ENCODE measurements around the gene B4GALT3. TPM values are rescaled to one million over a fixed set of nuclear protein-coding genes. Genes with fewer than 3 reads are reported as not detected.

B4GALT3 gene
- total RNA-seq, 2 experiments from 2014 or later: 36.2 to 41.7 TPM

DNA sequence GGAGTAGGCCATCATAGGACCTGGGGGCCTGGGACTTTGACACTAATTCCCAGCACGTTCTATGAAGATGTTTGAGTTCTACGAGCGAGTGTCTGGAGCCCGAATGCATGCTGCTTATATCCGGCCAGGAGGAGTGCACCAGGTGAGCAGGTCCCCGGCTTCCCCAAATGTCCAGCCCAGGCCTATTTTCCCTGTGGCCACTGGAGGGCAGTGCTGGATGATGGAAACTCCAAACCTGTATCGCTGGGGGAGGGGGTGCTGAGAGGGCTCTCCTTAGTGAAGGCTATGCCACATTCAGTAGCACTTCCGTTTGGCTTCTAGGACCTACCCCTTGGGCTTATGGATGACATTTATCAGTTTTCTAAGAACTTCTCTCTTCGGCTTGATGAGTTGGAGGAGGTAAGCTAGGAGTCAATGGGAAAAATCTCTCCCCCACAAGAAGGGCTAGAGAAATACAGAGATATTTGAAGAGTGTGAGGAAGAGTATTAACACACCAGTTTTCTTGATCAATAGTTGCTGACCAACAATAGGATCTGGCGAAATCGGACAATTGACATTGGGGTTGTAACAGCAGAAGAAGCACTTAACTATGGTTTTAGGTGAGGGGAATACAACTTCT is 32.6 kb upstream of the B4GALT3 start:
- no TSS peak for BruUV-seq (replicated peaks)
- peaks cover 78% of the 10 kb centered on the region for H3K36me3 ChIP-seq (ENCODE audit: insufficient read depth, low read length)
- DNase-seq (ENCODE audit: low spot score): peak; percentile 85
- no peak overlapping the region for H3K4me3 ChIP-seq (ENCODE audit: low read depth, low read length, poor library complexity, severe bottlenecking)
- CTCF ChIA-PET (ENCODE audit: unreplicated experiment): interaction anchor here (0.6 to 2.0 kb wide), 2 partner anchors 13 to 16 kb away, joined by 4 to 8 read pairs; partner anchors contain the start of gene TOMM40L
- TF ChIP-seq EZH2phosphoT487 (IDR thresholded peaks at IDR 0.05; ENCODE audit: borderline replicate concordance, low read depth, low read length): no peak
- TF ChIP-seq, protein P1, sequence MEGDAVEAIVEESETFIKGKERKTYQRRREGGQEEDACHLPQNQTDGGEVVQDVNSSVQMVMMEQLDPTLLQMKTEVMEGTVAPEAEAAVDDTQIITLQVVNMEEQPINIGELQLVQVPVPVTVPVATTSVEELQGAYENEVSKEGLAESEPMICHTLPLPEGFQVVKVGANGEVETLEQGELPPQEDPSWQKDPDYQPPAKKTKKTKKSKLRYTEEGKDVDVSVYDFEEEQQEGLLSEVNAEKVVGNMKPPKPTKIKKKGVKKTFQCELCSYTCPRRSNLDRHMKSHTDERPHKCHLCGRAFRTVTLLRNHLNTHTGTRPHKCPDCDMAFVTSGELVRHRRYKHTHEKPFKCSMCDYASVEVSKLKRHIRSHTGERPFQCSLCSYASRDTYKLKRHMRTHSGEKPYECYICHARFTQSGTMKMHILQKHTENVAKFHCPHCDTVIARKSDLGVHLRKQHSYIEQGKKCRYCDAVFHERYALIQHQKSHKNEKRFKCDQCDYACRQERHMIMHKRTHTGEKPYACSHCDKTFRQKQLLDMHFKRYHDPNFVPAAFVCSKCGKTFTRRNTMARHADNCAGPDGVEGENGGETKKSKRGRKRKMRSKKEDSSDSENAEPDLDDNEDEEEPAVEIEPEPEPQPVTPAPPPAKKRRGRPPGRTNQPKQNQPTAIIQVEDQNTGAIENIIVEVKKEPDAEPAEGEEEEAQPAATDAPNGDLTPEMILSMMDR (conservative IDR thresholded peaks at IDR 0.05; ENCODE audit: low read length): peak; percentile 96
- no peaks in the 10 kb centered on the region for H3K79me2 ChIP-seq (ENCODE audit: insufficient read depth, low read depth, low read length)
- no peaks in the 10 kb centered on the region for H3K9me2 ChIP-seq (ENCODE audit: insufficient read depth, low read length)
- H3K9me3 ChIP-seq (ENCODE audit: low read length): no peaks in the 10 kb centered on the region
- H3K27ac ChIP-seq (ENCODE audit: low read depth, low read length, poor library complexity, severe bottlenecking): no peak overlapping the region
- no peak overlapping the region for H2AFZ ChIP-seq (ENCODE audit: low read length)
- no peak overlapping the region for H3K4me2 ChIP-seq (ENCODE audit: low read length)
- H4K20me1 ChIP-seq (ENCODE audit: insufficient read depth, low read length): no peaks in the 10 kb centered on the region
- H3K4me1 ChIP-seq (ENCODE audit: insufficient read depth, low read length, poor library complexity, severe bottlenecking): peaks cover 13% of the 10 kb centered on the region
- POLR2A ChIA-PET: no interaction called here
- intact Hi-C loops (cut with micrococcal nuclease; ENCODE audit: unreplicated experiment): loop anchor here (1.0 kb wide), 1 partner anchor 15 kb away; no protein-coding TSS in a partner anchor

DNA sequence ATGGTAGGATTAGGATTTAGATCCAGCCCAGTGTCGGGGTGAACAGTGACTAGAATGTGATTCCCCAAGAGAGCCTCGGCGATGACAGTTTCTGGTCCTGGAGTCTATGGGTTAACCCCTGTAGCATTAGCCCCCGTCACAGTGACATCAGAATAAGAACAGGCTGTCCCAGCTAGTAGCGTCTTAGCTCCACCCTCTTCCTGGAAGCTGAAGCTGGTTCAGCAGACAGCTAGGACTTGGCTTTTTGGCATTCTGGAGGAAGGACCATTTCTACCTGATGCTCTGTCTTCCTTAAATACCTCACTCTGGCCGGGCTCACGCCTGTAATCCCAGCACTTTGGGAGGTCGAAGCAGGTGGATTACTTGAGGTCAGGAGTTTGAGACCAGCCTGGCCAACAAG is 29.9 kb upstream of the B4GALT3 start:
- Histone ChIP-seq H4K20me1 (ENCODE audit: insufficient read depth, low read length) (no peaks in the 10 kb centered on the region), H3K4me1 (ENCODE audit: insufficient read depth, low read length, poor library complexity, severe bottlenecking) (peaks cover 26% of the 10 kb centered on the region), H3K4me2 (ENCODE audit: low read length) (no peak overlapping the region), H3K36me3 (ENCODE audit: insufficient read depth, low read length) (peaks cover 66% of the 10 kb centered on the region), H3K9me3 (ENCODE audit: low read length) (no peaks in the 10 kb centered on the region), H3K9me2 (ENCODE audit: insufficient read depth, low read length) (no peaks in the 10 kb centered on the region), H2AFZ (ENCODE audit: low read length) (no peak overlapping the region), H3K79me2 (ENCODE audit: insufficient read depth, low read depth, low read length) (peaks cover 4% of the 10 kb centered on the region; the same call in 1 of the 2 replicates), H3K4me3 (ENCODE audit: low read depth, low read length, poor library complexity, severe bottlenecking) (no peak overlapping the region), H3K27ac (ENCODE audit: low read depth, low read length, poor library complexity, severe bottlenecking) (no peak overlapping the region)
- POLR2A ChIA-PET: interaction anchor here (0.7 kb wide), 1 partner anchor 18 kb away, joined by 4 read pairs; the partner anchor contains the start of gene TOMM40L
- BruUV-seq (replicated peaks): no TSS peak
- DNase-seq (ENCODE audit: low spot score): no peak
- TF ChIP-seq, protein P1 (conservative IDR thresholded peaks at IDR 0.05; ENCODE audit: low read length): no peak
- no peak for TF ChIP-seq EZH2phosphoT487 (IDR thresholded peaks at IDR 0.05; ENCODE audit: borderline replicate concordance, low read depth, low read length)
- CTCF ChIA-PET (ENCODE audit: unreplicated experiment): no interaction called here
- intact Hi-C loops (cut with micrococcal nuclease; ENCODE audit: unreplicated experiment): no loop called here

Measured in OCI-LY7 (cell line).